HG03045 (cell line): ENCODE measurements around the gene KRTAP4-11.
"Not testable (repeated sequence)": the region's sequence is repeated elsewhere in the genome, so short reads cannot be mapped to it uniquely, and the experiment has no call there.

Source experiments
- ATAC-seq: cut with Tn5 transposase; IDR thresholded peaks from one replicate; pipeline ENCODE4 v1.9.1; 2021; ENCODE audit warnings: mild to moderate bottlenecking, moderate library complexity; ENCODE audit not compliant: unreplicated experiment

KRTAP4-11 gene

DNA sequence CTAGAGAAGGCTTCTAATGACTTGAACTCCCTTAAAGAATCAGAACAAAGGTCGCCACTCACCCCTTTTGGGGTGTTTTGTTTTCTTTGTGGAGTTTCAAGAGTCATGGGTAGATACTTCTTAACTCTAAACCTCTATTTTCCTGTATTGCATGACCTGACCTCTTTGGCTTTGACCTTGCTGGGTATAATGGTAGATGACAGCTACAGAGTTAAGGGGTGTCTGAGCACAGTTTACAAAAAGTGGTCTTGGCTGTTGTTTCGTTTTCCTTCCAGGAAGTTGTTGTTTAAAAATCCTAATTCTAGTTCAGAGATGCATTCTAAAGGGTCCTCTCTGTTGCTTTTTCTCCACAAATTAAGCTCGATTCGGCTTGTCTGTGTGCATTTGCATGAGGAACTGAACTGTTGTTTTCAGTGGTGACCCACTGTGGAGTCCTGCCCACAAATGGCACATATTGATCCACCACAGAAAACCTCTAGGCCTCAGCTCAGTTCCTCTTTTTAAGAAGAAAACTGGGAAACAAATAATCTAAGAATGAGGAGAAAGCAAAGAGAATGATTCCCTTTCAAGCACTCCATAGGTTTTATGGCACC is 29.3 kb downstream of the KRTAP4-11 start:
- not testable (repeated sequence) for ATAC-seq

DNA sequence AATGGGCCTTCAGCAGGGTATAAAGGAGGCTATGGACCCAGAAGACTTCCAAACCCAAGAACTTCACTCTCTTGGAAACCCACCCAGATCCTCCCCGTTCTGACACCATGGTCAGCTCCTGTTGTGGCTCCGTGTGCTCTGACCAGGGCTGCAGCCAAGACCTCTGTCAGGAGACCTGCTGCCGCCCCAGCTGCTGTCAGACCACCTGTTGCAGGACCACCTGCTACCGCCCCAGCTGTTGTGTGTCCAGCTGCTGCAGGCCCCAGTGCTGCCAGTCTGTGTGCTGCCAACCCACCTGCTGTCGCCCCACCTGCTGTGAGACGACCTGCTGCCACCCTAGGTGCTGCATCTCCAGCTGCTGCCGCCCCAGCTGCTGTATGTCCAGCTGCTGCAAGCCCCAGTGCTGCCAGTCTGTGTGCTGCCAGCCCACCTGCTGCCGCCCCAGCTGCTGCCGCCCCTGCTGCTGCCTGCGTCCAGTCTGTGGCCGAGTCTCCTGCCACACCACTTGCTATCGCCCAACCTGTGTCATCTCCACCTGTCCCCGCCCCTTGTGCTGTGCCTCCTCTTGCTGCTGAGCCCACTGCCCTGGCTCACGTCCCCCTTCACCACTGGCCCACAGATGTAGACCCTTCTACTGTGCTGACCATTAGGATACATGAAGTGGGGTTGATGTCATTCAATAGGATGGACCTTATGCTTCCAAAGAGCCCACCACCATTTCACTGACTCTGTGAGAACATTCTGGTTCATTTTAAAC is 33.9 kb downstream of the KRTAP4-11 start, which contains the start of gene KRTAP4-7:
Gene KRTAP4-7 (plus strand): TSS at position 51 of the 757 bp plus-strand sequence. CDS start 57 bp downstream, at position 108.
- ATAC-seq: not testable (repeated sequence)

DNA sequence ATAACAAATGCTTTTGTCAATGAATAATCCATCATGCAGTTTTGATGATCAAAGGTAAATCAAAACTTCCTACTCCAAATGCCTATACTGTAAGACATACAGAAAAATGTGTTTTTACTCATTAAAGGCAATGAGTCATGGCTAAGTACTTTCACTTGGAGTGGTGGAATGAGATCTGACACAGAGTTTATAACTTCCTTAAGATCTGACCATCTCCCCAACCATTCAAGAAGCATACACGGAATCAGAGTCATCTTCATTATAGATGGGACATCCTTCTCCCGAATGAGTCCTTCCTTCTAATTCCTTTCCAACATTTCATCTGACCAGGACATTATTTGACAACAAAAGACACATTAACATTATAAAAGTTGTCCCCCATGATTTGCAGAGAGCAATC is 34.7 kb downstream of the KRTAP4-11 start:
- not testable (repeated sequence) for ATAC-seq

DNA sequence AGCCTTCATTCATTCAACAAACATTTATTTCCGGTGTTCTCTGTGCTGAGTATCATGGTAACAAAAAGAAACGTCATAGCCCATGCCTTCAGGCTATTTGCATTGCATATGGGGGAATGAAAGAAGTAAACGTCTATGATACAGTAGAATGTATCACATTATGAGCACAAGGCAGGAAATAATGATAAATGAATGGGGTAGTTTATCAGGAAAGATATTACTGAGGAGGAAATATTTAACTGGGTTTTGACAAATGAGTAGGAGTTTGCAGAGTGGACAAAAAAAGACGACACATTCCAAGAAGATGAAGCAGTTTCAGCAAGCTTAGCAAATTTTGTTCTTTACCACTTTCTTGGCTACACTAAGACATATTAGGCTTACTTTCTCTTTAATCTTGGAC is 35.5 kb downstream of the KRTAP4-11 start:
- ATAC-seq: no peak

DNA sequence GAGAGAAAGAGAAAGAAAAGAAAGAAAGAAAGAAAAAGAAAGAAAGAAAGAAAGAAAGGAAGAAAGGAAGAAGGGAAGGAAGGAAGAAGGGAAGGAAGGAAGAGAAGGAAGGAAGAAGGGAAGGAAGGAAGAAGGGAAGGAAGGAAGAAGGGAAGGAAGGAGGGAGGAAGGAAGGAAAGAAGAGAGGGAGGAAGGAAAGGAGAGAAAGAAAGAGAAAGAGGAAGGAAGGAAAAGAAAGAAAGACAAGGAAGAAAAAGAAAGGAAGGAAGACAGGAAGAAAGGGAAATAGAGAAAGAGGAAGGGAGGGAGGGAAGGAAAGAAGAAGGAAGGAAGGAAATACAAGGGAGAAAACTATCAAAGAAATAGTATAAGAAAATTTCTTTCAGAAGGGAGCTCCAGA is 41.4 kb downstream of the KRTAP4-11 start:
- ATAC-seq: no peak

DNA sequence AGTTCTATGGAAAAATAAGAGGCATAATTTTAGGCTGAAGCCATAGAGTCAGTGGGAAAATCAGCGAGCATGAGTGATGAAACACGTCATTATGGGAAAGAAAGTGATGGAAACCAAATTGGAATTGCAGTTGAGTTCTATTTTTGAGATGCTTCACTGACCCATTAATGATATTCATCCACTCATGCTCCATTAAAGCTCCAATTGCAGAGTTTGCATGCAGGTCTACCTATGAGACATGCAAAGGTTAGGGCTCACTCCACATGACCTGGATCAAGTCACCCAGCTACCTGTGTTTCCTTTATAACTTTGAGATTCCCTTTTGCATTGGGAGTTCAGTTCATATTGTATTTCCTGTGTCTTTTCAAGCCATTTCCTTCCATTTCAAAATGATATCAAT is 44.5 kb downstream of the KRTAP4-11 start:
- ATAC-seq: no peak

DNA sequence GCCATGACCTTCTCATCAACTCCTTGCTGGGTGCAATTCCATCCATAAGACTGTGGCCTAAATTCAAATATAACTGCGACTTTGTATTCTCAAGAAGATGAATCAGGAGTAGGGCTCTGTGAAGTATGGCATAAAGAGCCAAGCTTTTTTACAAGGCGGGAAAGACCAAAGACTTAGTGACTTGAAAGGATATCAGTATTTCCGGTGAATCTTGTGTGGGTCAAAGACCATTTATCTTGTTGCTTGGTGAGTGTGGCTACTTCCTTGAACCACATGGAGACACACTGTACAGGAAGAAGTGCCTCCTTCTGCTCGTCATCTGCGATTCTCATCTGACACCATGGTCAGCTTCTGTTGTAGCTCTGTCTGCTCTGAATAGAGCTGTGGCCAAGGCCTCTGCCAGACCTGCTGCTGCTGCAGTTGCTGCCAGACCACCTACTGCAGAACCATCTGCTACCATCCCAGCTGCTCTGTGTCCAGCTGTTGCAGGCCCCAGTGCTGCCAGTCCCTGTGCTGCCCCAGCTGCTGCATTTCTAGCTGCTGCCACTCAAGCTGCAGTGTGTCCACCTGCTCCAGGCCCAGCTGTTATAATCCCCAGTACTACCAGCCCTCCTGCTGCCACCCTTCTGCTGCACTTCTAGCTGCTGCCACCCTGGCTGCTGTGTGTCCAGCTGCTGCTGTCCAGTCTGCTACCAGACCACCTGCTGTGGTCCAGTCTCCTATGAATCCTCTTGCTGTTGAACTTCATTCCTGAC is 46.4 kb downstream of the KRTAP4-11 start:
- ATAC-seq: no peak

DNA sequence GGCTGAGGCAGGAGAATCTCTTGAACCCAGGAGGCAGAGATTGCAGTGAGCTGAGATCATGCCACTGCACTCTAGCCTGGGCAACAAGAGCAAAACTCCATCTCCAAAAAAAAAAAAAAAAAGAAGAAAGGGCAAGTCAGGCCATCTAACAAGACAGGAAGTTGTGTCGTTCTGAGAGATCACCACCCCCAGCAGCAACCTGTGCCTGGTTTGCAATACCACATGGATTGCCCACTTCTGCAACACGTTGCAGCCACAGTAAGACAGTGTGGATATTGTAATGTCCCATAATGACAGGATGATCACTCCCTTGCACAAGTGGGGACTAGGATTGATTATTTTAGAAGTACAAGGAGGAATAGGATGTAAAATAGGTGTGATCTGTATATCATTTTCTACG is 49.1 kb downstream of the KRTAP4-11 start:
- ATAC-seq: no peak

DNA sequence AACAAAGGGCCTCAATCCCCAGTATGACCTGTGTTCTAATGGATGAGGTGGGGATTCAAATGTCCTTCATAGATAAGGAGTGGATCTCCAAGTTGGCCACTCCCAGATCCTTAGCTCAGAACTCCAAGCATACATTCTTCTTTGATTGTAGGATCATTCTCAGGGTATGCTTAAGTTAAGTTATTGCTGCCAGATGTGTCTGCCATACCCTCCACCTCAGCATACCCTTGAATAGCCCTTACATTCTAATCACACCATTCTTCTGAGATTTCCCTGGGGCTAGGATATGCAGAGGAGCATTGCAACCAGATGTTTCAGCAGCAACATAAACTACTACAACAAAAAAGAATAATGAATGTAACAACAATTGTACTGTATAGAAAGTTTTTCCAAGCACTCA is 50.9 kb downstream of the KRTAP4-11 start:
- no peak for ATAC-seq
